MM.1S (cell line): ENCODE data around the gene LGI1.

ENCODE experiments used
- CTCF ChIP-seq: fragments of 300-600 bp; sonication (generic); IDR thresholded peaks from 2 replicates; pipeline ENCODE4 v1.5.1; 2016; ENCODE audit warnings: antibody characterized with exemption, low read length, mixed read lengths
- EZH2 ChIP-seq: fragments of 300-600 bp; sonication (generic); optimal IDR thresholded peaks from 2 replicates; pipeline ENCODE3; 2017; ENCODE audit warnings: low read depth, mild to moderate bottlenecking, antibody characterized with exemption, low read length, mixed read lengths

- no peak for TF ChIP-seq CTCF
- no peak for TF ChIP-seq EZH2
Observed at GRCh38 chr10:93754761-93755160, 3.0 kb upstream of the LGI1 start.
